Right lung (tissue), 5 donors: ENCODE data around the gene NUAK1. TPM values are rescaled to one million over a fixed set of nuclear protein-coding genes. Genes with fewer than 3 reads are reported as not detected.

Experiments used
- DNase-seq, 2 donors: peaks; one replicate each; pipeline ENCODE4 v3.0.0-alpha.2; 2013
- polyA plus RNA-seq, 5 donors: library from polyadenylated mRNA; unstranded; fragments of 120-200 nt; gene quantifications; one replicate each; pipeline versions ENCODE4 v1.2.1 to v1.2.3, GENCODE V29; 2013; ENCODE audit warnings: inconsistent platforms in 1 of 5, low replicate concordance in 1 of 5; ENCODE audit not compliant: insufficient read length in 5 of 5, insufficient read depth in 1 of 5

The NUAK1 gene
- polyA plus RNA-seq, 5 donors = 5.6 to 8.9 (median 7.2) TPM

DNA sequence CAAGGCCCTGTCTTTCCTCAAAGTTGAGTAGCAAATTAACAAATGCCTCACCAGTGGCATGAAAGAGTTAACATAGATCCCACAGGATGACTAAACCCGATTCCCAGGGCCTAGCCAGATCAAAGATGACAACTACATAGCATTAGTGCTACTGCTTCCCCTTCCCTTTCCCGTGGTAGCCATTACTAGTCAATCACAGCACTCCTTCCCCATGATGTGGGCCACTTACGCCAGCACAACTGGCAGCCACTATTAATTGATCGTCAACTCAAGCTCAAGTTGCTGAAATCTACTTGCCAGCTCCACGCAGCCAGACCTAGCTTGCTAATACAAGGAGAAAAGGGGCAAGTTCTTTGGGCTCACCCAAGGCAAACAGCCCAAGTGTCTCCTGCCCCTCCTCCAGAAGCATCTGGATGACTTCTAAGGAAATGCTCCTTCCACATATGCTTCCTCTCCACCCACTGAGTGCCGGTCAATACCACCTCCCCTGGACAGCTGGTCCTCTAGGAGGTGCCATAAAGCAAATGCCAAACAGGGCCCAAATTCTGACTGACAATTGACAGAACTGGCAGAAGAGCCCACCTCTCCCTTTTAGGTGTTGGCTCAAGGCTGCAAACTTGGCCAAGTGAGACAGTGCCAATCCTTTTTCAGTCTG, 72.6 kb downstream of the NUAK1 start:
- DNase-seq = no peak

DNA sequence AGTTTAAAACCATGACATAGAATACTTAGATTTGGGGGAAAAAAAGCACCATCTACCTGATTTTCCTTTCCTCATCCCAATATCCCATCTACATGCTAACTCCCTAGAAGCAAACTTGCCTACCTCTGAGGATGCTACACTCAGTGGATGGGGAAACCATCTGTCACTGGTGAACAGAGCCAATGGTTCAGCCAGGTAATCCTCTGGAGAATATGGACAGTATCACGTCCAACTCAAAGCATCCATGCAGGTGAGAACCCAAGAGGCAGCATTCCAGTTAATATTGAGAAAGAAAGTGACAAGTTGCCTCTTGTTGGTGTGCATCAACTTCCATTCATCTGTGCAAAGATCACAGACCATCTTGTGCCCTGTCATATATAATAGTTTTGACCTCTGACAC, 73.2 kb downstream of the NUAK1 start:
- DNase-seq = no peak

DNA sequence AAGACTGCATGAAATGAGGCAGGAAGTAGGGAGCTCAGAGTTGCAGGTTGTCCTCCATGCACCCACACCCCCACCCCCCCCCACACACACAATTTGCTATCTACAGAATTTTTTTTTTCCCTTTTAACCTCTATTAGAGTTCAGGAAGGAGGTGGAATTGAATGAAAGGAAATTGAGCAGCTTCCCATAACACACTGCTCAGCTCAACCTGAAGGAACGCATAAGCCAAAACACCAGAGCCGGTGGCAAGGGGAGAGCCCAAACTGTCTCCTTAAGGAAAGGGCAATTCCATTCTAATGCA, 74.1 kb downstream of the NUAK1 start:
- DNase-seq = no peak

DNA sequence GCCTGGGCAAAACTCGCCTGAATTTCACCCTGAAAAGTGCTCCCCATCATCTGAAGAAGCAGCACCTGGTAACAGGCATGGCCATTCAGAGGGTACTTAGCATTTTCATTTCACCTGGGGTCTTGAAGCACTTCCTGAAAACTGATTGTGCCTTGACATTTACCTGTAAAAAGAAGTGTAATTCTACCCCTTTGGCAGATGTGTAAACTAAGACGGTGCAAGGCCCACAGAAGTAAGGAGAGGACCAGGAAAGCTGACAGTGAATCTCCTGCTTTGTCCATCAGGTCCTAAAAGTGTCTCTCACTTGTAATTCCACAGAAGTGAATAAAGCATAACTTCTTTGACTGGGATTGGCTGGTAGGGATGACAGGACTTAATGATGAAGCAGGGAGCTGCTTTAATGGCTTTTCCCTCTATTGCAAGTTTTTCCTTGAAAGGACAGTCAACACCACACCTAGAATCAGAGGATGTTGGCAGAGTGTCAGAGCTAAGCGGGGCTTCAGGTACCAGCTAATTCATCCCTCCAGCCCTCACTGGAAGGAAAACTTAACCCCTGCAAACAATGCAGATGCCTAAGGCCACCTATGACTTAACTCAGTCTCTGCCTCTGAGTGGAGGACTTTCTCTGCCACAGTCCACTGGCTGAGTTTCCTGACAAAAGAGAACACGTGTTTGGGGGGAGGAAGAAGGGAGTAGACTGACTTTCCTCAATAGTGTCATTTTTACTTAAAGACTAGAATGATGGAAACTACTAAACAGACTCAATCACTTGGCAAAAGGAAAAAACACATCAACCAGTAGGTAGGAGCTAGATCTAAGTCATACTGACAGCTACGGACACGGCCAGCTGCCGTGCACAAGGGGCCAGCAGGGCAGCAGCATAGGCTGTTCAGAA, 74.7 kb downstream of the NUAK1 start:
- no peak for DNase-seq

DNA sequence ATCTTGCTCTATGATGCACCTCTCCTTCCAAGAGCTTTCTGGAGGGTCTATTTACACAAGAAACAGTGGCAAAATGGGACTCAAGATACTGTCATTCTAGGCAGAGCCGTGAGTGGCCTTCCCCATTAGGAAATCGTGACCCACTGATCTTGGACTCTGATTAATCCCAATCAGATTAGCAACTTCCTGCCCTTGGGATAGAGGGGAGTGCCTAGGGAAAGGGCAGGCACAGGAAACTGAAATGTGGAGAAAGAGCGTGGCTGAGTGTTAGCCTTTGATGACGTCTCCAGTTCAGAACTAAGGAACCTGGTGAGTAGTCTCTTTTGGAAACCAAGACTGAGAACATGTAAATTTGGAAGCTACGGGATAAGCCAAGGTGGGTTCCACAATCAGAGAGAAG, 76.1 kb downstream of the NUAK1 start:
- DNase-seq = no peak

DNA sequence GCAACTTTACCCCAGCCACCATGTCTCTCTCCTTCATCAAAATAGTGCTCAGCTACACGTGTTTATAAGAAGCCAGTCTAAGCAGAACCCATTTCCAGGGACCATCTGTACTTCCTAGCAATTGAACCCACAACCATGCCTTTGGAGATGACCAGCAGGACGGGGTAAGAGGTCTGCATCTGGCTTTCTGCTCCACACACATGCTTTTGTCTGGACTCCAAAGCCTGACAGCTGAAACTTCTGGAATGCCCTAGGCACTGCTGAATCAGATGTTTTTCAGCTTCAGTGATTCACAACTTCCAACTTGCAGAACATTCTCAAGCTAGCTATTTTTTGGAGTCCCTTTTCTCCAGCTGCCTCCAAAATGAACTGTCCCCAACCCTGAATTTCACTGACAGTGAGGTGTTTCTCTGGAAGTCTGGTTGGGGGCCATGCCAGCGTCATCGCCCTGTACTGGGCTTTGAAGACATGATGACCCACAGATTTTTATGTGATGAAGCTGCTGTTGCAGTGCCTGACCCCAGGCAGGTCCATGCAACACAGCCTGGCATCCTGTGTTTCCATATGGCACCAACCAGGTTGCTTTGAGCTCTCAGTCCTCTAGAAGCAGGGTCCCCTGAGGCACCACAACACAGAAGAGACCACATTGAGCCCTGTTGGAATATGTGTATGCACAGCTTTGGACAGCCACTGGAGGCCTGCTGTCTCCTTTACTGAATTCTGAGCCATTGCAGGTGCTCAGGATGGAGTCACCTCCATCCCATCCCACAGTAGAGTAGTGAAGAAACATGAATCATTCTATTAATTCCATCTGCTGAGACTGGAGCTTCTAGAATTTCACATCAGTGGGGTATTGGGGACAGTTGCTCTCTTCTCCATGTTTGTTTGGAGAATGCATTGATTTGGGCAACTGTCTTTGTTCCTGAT, 80.2 kb downstream of the NUAK1 start:
- no peak for DNase-seq

DNA sequence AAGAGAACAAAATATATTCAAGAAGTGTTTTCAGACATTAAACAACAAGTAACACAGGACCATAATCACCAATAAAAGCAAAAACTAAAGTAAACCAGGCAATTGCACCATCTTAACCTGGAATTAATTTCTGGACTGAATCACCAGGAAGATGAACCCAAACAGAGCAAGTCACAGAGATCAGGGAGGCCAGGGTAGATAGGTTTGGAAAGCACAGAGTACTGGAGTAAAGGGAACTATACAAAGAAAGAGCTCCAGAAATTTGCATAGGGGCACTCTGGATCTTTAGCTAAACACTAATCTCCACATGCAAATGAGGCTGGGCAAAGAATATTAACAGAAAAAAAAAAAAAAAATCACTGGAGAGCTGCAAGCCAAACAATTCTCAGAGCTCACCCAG, 84.7 kb downstream of the NUAK1 start:
- DNase-seq = no peak

DNA sequence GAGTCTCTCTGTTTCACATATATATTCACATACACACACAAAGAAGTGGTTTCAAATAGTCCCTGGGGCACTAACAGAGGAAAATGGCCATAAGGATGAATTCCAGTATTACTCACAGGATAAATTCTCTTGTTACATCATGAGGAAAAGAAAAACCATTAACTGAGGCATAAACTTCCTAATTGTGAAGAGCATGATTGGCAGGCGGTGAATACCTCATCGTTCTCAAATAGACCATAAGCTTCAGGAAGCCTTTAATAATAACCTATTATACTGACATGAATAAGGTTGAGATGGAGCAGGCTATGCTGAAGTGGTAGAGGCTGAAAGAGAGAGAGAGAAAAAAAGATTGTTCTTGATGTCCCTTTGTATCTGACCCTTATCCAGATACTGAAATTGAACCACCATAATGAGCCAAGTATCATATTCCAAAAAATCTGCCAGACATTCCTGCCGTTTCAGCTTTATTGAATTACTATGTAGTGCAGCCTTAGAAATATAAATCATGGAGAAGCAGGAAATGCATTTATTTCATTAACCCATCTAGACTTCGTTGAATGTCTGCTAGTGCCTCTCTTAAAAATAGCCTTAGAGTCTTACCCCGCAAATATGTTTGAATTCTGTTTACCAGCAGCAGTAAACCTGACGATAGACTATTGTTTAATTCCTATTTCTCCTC, 86.8 kb downstream of the NUAK1 start:
- DNase-seq = no peak

DNA sequence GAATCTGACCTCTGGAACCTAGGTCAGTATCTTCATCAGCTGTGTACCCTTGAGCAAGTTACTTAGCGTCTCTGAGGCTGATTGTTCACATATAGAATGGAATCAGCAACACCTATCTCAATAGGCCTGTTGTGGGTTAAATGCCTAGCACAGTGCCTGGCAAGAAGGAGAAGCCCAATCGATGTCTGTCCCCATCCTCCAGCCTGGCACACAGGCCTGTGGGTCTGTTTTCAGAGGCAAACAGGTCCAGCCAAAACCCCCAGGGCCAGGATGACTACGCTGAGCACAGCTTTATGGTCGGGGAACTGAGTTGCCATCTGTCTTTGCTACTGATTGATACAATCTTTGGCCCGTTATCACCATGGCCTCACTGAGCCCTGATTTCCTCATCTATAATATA, 89.2 kb downstream of the NUAK1 start:
- DNase-seq = no peak

DNA sequence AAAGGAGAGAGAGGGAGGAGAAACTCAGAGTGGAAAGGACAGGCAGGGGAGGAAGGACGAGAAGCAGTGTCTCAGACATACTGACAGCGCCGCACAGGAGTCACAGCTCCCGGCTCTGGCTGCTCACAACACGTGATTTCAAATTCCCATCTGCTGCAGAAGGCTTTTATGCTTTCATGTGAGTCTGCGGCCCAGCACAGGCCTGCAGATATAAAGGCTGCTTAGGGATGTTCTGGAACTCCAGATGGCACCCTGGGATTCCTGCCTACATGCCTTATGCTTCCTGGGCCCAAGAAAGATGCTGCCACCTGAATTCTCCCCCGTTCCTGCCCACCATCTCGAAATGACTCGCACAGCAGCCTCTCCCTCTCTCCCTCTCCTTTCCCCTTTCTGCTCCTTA, 89.6 kb downstream of the NUAK1 start:
- DNase-seq = no peak

DNA sequence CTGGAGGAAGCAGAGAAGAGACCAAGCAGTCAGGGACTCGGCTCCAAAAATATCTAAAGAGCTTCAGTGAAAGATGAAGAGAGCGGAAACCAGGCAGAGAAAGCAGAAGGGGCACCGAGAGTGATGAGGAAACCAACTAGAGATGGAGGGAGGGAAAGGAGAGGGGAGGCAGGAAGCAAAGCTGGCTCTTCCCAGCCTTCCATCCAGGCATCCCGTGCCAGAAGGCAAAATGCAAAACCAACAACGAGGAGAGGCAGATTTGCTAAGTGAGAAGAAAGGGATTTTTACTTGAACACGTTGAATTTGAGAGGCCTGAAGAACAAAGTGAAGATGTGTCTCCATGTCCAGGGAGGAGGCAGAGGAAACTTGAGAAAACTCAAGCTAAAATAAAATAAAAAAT, 90.1 kb downstream of the NUAK1 start:
- no peak for DNase-seq

DNA sequence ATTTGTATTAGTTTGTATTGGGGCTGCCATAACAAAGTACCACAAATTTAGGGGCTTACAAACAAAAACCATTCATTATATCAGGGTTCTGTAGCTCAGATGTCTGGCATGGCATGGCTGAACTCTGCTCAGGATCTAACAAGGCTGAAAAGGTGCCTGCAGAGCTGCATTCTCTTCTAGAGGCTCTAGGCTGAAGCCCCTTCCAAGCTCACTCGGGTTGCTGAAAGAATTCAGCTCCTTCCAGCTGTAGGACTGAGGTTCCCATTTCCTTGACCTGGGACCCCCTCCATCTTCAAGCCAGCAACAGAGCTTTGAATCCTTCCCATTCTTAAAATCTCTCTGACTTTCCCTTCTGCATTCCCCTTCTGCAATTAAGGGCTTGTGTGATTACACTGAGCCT, 90.7 kb downstream of the NUAK1 start:
- no peak for DNase-seq

DNA sequence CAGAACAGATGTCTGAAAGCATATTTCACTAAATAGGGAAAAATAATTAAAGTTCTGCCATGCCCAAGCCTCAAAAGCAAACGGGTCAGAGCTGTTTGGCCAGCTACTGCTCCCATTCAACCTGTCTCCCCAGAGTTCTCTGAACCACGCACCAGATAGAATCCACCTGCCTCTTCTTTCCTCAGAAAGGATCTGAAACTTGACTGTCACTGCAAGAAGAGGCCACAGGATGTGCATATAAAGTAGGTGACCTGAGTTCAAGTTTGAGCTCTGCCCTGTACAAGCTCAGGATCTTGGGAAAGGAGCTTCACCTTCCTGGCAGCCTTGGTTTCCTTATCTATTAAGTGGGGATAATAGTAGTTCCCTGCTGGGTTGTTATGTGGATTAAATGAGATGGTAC, 91.8 kb downstream of the NUAK1 start:
- DNase-seq = no peak

DNA sequence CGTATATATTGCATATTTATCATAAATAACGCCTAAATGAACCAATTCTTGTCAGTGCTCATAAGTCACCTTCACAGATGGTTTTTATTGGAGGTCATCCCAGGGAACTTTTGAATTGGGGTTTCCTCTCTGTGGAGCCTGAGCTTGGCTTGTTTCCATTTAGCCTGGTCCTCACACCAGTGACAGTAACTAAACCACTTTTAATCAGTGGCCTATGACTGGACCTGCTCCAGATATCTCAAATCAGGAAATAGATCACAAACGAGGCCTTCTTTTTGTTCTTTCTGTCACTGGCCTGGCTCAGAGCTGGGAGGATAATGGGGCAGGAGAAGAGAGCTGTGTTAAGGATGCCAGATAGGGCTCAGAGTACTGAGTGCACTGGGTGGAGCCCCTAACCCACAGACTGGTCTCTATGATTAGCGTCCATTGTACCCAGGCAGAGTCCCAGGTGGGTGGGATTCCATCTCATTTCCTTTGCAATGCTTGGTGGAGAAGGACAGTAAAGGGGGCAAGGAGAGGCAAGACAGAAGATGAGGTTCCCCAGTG, 92.4 kb downstream of the NUAK1 start:
- DNase-seq = no peak

DNA sequence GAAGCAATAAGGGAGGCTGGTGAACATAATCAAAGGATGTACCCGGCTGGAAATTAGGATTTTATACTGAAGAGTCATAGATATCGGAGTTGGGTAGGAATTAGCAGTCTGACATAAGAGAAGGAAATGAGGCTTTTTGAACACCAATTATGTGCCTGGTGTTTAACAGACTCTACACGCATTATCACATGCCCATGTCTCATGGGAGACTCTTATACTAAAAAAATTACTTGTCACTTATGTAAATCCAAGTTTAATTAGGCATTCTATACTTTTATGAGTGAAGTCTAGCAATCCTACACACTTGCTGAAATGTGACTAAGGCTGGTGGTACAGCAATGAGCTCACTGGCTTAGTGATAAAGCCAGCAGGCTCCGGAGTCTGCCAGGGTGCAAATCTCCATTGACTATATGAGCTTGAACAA, 93.5 kb downstream of the NUAK1 start:
- DNase-seq = no peak

DNA sequence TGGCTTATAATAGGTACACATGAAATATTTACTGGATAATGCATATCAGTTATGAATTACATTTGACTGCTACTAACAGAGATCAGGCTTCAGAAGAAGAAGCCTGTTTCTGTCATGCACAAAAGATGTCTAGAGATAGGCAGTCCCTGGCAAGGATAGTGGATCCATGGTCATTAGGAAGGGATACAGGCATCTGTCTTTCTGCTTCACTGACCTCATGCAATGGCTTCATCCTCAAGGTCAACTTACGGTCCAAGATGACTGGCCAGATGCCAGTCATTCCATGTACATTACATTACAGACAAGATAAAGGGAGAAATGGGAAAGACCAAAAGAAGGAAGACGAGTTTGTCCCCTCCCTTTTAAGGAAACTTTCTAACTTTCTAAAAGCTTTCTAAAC, 94.0 kb downstream of the NUAK1 start:
- no peak for DNase-seq

DNA sequence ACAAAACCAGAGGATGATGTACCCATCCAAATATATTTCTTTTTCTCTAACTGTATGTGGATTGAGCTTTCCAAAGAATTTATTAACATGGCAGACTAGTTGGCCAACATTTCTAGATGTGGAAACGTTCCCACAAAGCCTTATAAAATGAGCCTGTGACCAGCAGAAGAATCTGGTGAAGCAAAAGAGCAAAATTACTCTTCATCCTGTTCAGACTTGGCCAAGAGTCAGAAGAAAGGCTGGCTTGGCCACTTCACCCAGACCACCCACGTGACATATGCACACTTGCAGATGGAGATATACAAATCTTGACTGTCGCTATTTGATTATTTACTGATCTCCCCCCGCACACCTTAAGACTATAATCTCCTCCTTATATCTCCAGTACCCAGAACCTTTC, 96.7 kb downstream of the NUAK1 start:
- DNase-seq = peak in 1 of 2 donors; percentile 7

DNA sequence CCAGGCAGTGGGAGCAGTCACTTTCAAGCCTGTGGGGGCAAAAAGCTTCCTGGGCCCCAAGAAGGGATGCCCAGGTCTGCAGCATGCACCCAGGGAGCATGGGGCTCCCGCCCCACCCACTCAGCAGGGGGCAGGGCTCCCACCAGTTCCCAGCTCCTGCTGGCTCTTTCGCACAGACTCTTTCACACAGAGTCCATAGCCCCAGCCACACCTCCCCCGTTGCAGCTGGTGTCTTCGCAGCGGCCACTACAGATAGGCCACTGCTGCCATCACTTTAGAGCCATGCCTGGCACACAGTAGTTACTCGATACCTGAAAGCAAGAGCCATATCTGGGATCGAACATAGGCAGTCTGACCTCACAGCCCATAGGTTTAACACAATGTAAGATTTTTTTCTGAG, 98.2 kb downstream of the NUAK1 start:
- no peak for DNase-seq

DNA sequence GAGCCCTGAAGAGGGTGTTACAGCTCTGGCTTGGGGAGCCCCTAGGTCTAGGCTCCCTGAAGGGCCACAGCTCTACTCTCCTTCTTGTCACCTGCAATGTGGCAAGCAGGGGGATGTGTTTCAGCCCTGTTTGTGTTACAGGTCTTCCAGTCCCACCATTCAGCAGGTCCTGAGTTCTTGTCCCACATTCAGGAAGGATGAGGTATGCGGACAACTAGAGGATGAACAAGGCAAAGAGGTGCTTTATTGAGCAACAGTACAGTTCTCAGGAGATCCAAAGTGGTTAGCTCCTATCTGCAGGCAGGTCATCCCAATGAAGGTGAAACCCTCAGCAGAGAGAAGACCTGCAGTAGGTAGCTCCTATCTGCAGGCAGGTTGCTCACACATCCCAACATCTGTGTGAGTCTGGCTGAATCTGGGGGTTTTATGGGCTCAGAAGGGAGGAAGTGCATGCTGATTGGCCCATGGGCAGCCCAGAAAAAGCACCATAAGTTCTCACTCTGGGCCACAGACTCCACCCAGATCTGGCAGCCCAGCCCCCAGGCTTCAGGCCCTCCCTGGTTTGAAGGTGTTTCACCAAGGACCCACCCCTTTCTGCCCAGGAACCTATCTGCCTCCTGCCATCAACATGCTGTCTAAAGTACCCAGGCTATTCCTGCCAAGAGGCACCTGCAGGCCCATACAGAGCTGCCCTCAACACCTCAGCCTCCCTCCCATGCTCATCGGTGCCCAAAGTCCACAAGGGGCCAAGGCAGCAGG, 98.9 kb downstream of the NUAK1 start:
- DNase-seq = no peak

DNA sequence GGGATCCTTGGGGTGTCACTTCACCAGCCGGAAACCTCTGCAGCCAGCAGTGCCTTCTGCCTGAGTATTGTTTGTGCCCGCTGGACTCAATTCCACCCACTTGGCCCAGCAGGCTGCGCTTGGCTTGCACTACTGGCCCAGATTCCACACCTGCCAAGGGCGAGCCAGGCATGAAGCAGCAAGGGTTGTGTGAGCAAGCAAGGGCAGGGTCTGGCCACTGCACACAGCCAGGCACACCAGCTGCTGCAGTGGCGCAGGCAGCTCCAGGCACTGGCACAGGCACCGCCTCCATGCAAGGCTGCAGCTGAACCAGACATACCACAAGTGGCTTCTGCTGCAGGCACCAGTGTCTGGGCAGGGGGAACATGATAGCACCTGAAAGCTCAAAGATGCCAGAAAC, 99.5 kb downstream of the NUAK1 start:
- no peak for DNase-seq
